ENCODE measurements around the gene ITGA2.

GRCh38 chr5:52956014-52956413 is 33.1 kb upstream of the ITGA2 start:
- no peak for TF ChIP-seq POLR2AphosphoS5 (IDR thresholded peaks at IDR 0.05; ENCODE audit: borderline replicate concordance, low read depth, low read length)
- TF ChIP-seq EZH2 (IDR thresholded peaks at IDR 0.05) = no peak

Measured in SK-N-MC (cell line).